K562 (cell line): ENCODE measurements around the gene GRIN2A. TPM values are rescaled to one million over a fixed set of nuclear protein-coding genes. Genes with fewer than 3 reads are reported as not detected.

Experiments used
- ATAC-seq: fragments of 200-7000 bp; cut with Tn5 transposase; 3 replicates; pipeline ENCODE4 v1.9.1; 2020; ENCODE audit warnings: moderate library complexity
- BruUV-seq: library from RNA; stranded (reverse); fragments of 400-500 nt; replicated peaks from 2 replicates; lab custom pipeline; 2021; lab: Mats Ljungman, UMichigan
- CTCF ChIA-PET: fragments of 300-600 bp; formaldehyde crosslinking; extraction: SDS; loops from one replicate; lab custom pipeline; 2021; ENCODE audit warnings: low intra/inter-chr PET ratio; lab: Yijun Ruan, JAX
- POLR2A ChIA-PET: fragments of 300-600, 350-650 bp; sonication (Branson Sonifier 250); formaldehyde crosslinking; extraction: SDS; loops from one replicate; lab custom pipeline; 2021; ENCODE audit warnings: antibody characterized with exemption, inconsistent platforms; lab: Yijun Ruan, JAX
- DNase-seq, 4 experiments: peaks; one replicate each; pipeline versions ENCODE4 v3.0.0 to v3.0.0-alpha.2; 2011 to 2018; ENCODE audit warnings: low spot score in 3 of 4, mixed read lengths in 3 of 4; ENCODE audit errors: extremely low read depth in 1 of 4
- FAIRE-seq: peaks from 2 replicates; lab custom pipeline; 2011; peaks lifted over from hg19 to GRCh38; lab: Jason Lieb, UNC
- H2AFZ ChIP-seq: 2 replicates; pipeline ENCODE4 v1.6.0; 2011; ENCODE audit warnings: low read depth, low read length, control low read depth, inconsistent platforms
- H3K27ac ChIP-seq: fragments of 200-600 bp; 3 replicates; pipeline ENCODE4 v1.8.0; 2011; ENCODE audit warnings: low read depth, mild to moderate bottlenecking, control low read depth, inconsistent platforms, low read length, moderate library complexity, mixed read lengths; ENCODE audit errors: extremely low read depth
- H3K27me3 ChIP-seq, 2 experiments: fragments of 300-600 bp in 1 of 2; 2 replicates in 1 of 2; 3 replicates in 1 of 2; pipeline versions ENCODE4 v1.6.0 to v1.8.0; 2011; ENCODE audit warnings: inconsistent platforms in 2 of 2, low read length in 2 of 2, mild to moderate bottlenecking in 1 of 2, mixed read lengths in 1 of 2, moderate library complexity in 1 of 2; ENCODE audit not compliant: control insufficient read depth in 2 of 2, insufficient read depth in 2 of 2
- H3K36me3 ChIP-seq: fragments of 300-600 bp; 3 replicates; pipeline ENCODE4 v1.8.0; 2011; ENCODE audit warnings: mild to moderate bottlenecking, low read length, inconsistent platforms; ENCODE audit not compliant: control insufficient read depth, insufficient read depth
- H3K4me1 ChIP-seq, 2 experiments: fragments of 200-600 bp in 1 of 2; replicated peaks in 1 of 2; 2 replicates in 1 of 2; 3 replicates in 1 of 2; pipeline versions ENCODE4 v1.5.1 to v1.8.0; 2011; ENCODE audit warnings: inconsistent platforms in 2 of 2, low read length in 2 of 2, mild to moderate bottlenecking in 1 of 2, mixed read lengths in 1 of 2, moderate library complexity in 1 of 2; ENCODE audit not compliant: control insufficient read depth in 2 of 2, insufficient read depth in 2 of 2
- H3K4me2 ChIP-seq: 2 replicates; pipeline ENCODE4 v1.6.1; 2011; ENCODE audit warnings: low read length, control low read depth, inconsistent platforms, mixed read lengths; ENCODE audit not compliant: insufficient read depth
- H3K4me3 ChIP-seq: fragments of 200-600 bp; sonication (generic), shearing (Covaris generic); 2 replicates; pipeline ENCODE4 v1.5.1; 2016; ENCODE audit warnings: control low read depth, inconsistent platforms
- H3K79me2 ChIP-seq: fragments of 200-600 bp; 3 replicates; pipeline ENCODE4 v1.8.0; 2011; ENCODE audit warnings: low read length, inconsistent platforms; ENCODE audit not compliant: control insufficient read depth, insufficient read depth
- H3K9ac ChIP-seq, 2 experiments: 2 replicates each; pipeline versions ENCODE4 v1.6.0 to v1.6.1; 2011; ENCODE audit warnings: low read depth in 2 of 2, low read length in 2 of 2, control low read depth in 1 of 2, inconsistent platforms in 1 of 2, mild to moderate bottlenecking in 1 of 2, mixed read lengths in 1 of 2; ENCODE audit not compliant: insufficient read depth in 1 of 2
- H3K9me1 ChIP-seq: one replicate; pipeline ENCODE4 v1.6.0; 2011; ENCODE audit warnings: inconsistent platforms, mild to moderate bottlenecking, low read length, moderate library complexity; ENCODE audit not compliant: control insufficient read depth, insufficient read depth
- H3K9me3 ChIP-seq: replicated peaks from 2 replicates; pipeline ENCODE4 v1.5.1; 2011; ENCODE audit warnings: low read depth, low read length, inconsistent platforms; ENCODE audit not compliant: control insufficient read depth, insufficient read depth
- H4K20me1 ChIP-seq: replicated peaks from 2 replicates; pipeline ENCODE4 v1.6.1; 2011; ENCODE audit warnings: low read length, inconsistent platforms, mixed read lengths; ENCODE audit not compliant: control insufficient read depth, insufficient read depth
- FOXP1 ChIP-seq: sonication (generic); formaldehyde crosslinking; IDR thresholded peaks from 2 replicates; pipeline ENCODE4 v1.8.0; 2022; ENCODE audit warnings: mild to moderate bottlenecking, missing genetic modification reagents
- RBBP5 ChIP-seq: fragments of 200-600 bp; sonication (generic); IDR thresholded peaks from 2 replicates; pipeline ENCODE4 v1.6.1; 2012; ENCODE audit warnings: borderline replicate concordance, mild to moderate bottlenecking, low read length, control low read depth, inconsistent platforms; ENCODE audit not compliant: insufficient read depth, poor library complexity, severe bottlenecking
- SUPT5H ChIP-seq: fragments of 450-650 bp; IDR thresholded peaks from 2 replicates; pipeline ENCODE4 v1.6.1; 2016
- ZNF316 ChIP-seq: fragments of 450-650 bp; IDR thresholded peaks from 2 replicates; pipeline ENCODE4 v1.6.1; 2016
- ZSCAN29 ChIP-seq: fragments of 450-650 bp; IDR thresholded peaks from 2 replicates; pipeline ENCODE4 v1.6.1; 2017
- WGBS: fragments of 100-300 bp; shearing (Covaris generic); methylation state at CpG from one replicate; pipeline ENCODE4 v1.1.6; 2016; ENCODE audit warnings: low coverage, mixed read lengths; ENCODE audit not compliant: insufficient coverage; ENCODE audit errors: missing lambda C conversion rate; 5-methylcytosine and 5-hydroxymethylcytosine counted together
- in situ Hi-C: fragments of 300-500 bp; cut with MboI; formaldehyde crosslinking; loops from 4 replicates; pipeline ENCODE4 v1.15.0; 2018; ENCODE audit warnings: inconsistent platforms, mixed read lengths
- intact Hi-C: fragments of 100-400 bp; cut with micrococcal nuclease; formaldehyde crosslinking; loops from 2 replicates; pipeline ENCODE4 v1.14.2; 2022
- polyA plus RNA-seq, 8 experiments: library from polyadenylated mRNA; depleted of rRNA in 4 of 8; stranded (reverse) in 5 of 8; unstranded in 3 of 8; fragments of >200 nt; fragmentation: Nextera tagmentation in 2 of 8; fragmentation: Illumina TruSeq in 1 of 8; extraction: Ambion mirVana in 2 of 8; extraction: Trizol in 1 of 8; gene quantifications; 2 replicates each; pipeline versions ENCODE4 v1.2.1 to v1.2.3, GENCODE V29; 2011 to 2014; ENCODE audit warnings: inconsistent platforms in 1 of 8, missing spikeins in 1 of 8
- total RNA-seq, 7 experiments: library from RNA; depleted of rRNA in 6 of 7; stranded (reverse); fragments of >200 nt in 6 of 7; fragmentation: Illumina TruSeq in 2 of 7; extraction: Trizol in 2 of 7; gene quantifications; 2 replicates each; pipeline versions ENCODE4 v1.2.1 to v1.2.3, GENCODE V29; 2011 to 2021; ENCODE audit warnings: low replicate concordance in 1 of 7
- TF ChIP-seq, protein P1 (sequence below): fragments of 450-650 bp; formaldehyde crosslinking; IDR thresholded peaks from 2 replicates; pipeline ENCODE4 v1.4.0; 2022; ENCODE audit warnings: mild to moderate bottlenecking, moderate library complexity
- TF ChIP-seq, protein P2 (sequence below): fragments of 450-650 bp; IDR thresholded peaks from 2 replicates; pipeline ENCODE4 v1.7.0; 2016; ENCODE audit warnings: borderline replicate concordance

GRIN2A gene
- total and polyA plus RNA-seq, 9 of the 15 experiments (the other 6 are each of a cell fraction or from before 2014, with no cell fraction given) = not detected

GRCh38 chr16:9911989-9912388 is 270.2 kb downstream of the GRIN2A start:
- no peaks in the 10 kb centered on the region for H3K79me2 ChIP-seq
- H3K4me3 ChIP-seq = no peak overlapping the region
- H3K27ac ChIP-seq = no peak overlapping the region
- TF ChIP-seq RBBP5 = no peak
- TF ChIP-seq SUPT5H = no peak
- no peak for TF ChIP-seq ZSCAN29
- TF ChIP-seq, protein P1, sequence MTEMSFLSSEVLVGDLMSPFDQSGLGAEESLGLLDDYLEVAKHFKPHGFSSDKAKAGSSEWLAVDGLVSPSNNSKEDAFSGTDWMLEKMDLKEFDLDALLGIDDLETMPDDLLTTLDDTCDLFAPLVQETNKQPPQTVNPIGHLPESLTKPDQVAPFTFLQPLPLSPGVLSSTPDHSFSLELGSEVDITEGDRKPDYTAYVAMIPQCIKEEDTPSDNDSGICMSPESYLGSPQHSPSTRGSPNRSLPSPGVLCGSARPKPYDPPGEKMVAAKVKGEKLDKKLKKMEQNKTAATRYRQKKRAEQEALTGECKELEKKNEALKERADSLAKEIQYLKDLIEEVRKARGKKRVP (CRISPR knock-in tag) = no peak
- no peak for TF ChIP-seq FOXP1 (CRISPR knock-in tag)
- H3K4me2 ChIP-seq = no peak overlapping the region
- no peaks in the 10 kb centered on the region for H4K20me1 ChIP-seq
- CTCF ChIA-PET = no interaction called here
- POLR2A ChIA-PET = interaction anchor here (0.6 kb wide), 1 partner anchor 83 kb away, joined by 4 read pairs; no protein-coding TSS in a partner anchor
- no TSS peak for BruUV-seq
- intact Hi-C loops (no loop called here), in situ Hi-C loops (no loop called here)
- no peak overlapping the region for H2AFZ ChIP-seq
- H3K9me1 ChIP-seq = no peaks in the 10 kb centered on the region
- DNase-seq = no peak
- peaks cover 3 to 8% of the 10 kb centered on the region in 2 experiments; a peak in 2 of 5 replicates for H3K27me3 ChIP-seq
- no peak overlapping the region for H3K9ac ChIP-seq
- 0% methylated on average over 4 of the region's 4 CpGs for WGBS
- no peak for FAIRE-seq
- no peaks in the 10 kb centered on the region for H3K4me1 ChIP-seq
- H3K9me3 ChIP-seq = no peaks in the 10 kb centered on the region
- H3K36me3 ChIP-seq = no peaks in the 10 kb centered on the region
- no peak for ATAC-seq

DNA sequence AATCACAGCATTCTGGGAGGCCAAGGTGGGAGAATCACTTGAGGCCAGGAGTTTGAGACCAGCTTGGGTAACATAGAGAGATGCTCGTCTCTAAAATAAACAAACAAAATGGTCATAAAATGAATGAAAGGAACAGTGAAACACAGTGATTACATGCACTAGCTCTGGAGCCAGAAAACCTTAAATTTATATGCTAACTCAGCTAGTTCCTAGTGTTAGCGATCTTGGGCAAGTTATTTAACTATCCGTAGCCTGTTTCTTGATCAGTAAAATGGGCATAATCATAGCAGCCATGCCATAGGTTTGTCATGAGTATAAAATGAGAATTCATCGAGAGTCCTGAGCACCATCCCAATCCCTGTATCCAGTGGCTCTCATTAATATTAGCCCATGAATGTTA is 271.0 kb downstream of the GRIN2A start:
- H2AFZ ChIP-seq = no peak overlapping the region
- TF ChIP-seq, protein P2, sequence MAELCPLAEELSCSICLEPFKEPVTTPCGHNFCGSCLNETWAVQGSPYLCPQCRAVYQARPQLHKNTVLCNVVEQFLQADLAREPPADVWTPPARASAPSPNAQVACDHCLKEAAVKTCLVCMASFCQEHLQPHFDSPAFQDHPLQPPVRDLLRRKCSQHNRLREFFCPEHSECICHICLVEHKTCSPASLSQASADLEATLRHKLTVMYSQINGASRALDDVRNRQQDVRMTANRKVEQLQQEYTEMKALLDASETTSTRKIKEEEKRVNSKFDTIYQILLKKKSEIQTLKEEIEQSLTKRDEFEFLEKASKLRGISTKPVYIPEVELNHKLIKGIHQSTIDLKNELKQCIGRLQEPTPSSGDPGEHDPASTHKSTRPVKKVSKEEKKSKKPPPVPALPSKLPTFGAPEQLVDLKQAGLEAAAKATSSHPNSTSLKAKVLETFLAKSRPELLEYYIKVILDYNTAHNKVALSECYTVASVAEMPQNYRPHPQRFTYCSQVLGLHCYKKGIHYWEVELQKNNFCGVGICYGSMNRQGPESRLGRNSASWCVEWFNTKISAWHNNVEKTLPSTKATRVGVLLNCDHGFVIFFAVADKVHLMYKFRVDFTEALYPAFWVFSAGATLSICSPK = no peak
- TF ChIP-seq ZNF316 = peak; percentile 30; the same call in 1 of the 2 replicates
- H3K4me3 ChIP-seq = no peak overlapping the region
- CTCF ChIA-PET = no interaction called here
- H3K27me3 ChIP-seq = peaks cover 3 to 8% of the 10 kb centered on the region in 2 experiments; a peak in 2 of 5 replicates
- no peaks in the 10 kb centered on the region for H3K79me2 ChIP-seq
- no peak for DNase-seq
- in situ Hi-C loops (no loop called here), intact Hi-C loops (no loop called here)
- H3K9me1 ChIP-seq = no peaks in the 10 kb centered on the region
- BruUV-seq = no TSS peak
- POLR2A ChIA-PET = interaction anchor here (0.6 kb wide), 1 partner anchor 73 kb away, joined by 3 read pairs; no protein-coding TSS in a partner anchor
- H3K27ac ChIP-seq = no peak overlapping the region
- H3K4me2 ChIP-seq = no peak overlapping the region
- no peaks in the 10 kb centered on the region for H3K36me3 ChIP-seq
- H4K20me1 ChIP-seq = no peaks in the 10 kb centered on the region
- no peaks in the 10 kb centered on the region for H3K9me3 ChIP-seq
- no peaks in the 10 kb centered on the region for H3K4me1 ChIP-seq
- WGBS = 1% methylated on average over 4 of the region's 4 CpGs
- FAIRE-seq = no peak
- H3K9ac ChIP-seq = no peak overlapping the region
- no peak for ATAC-seq
